HG02798 (cell line): Measurements from ENCODE around the gene SEMA5A.
A peak's percentile ranks its signal among the peaks of the same experiment; 100 is the strongest.

Source experiments
- ATAC-seq: cut with Tn5 transposase; IDR thresholded peaks from one replicate; pipeline ENCODE4 v1.9.1; 2021; ENCODE audit warnings: mild to moderate bottlenecking; ENCODE audit not compliant: unreplicated experiment, poor library complexity

Gene SEMA5A

GRCh38 chr5:9240431-9240830 is 305.4 kb downstream of the SEMA5A start:
- no peak for ATAC-seq

GRCh38 chr5:9239626-9240025 is 306.2 kb downstream of the SEMA5A start:
- no peak for ATAC-seq

GRCh38 chr5:9239071-9239470 is 306.8 kb downstream of the SEMA5A start:
- ATAC-seq: no peak

- no peak for ATAC-seq
These were observed 312.2 kb downstream of the SEMA5A start for GRCh38 chr5:9233712-9234111.

- no peak for ATAC-seq
These were observed 312.8 kb downstream of the SEMA5A start for GRCh38 chr5:9233035-9233434.

- no peak for ATAC-seq
These were observed 314.0 kb downstream of the SEMA5A start for GRCh38 chr5:9231842-9232241.

- no peak for ATAC-seq
These were observed 315.5 kb downstream of the SEMA5A start for GRCh38 chr5:9230355-9230754.

- no peak for ATAC-seq
These were observed 319.8 kb downstream of the SEMA5A start for GRCh38 chr5:9226016-9226536.

- no peak for ATAC-seq
These were observed 323.6 kb downstream of the SEMA5A start for GRCh38 chr5:9222054-9222976.

GRCh38 chr5:9218358-9218757 is 327.5 kb downstream of the SEMA5A start:
- ATAC-seq: no peak

GRCh38 chr5:9212605-9213004 is 333.3 kb downstream of the SEMA5A start:
- no peak for ATAC-seq

- ATAC-seq: no peak
These were observed 335.9 kb downstream of the SEMA5A start for GRCh38 chr5:9209846-9210492.

- peak; percentile 78 for ATAC-seq
These were observed 338.0 kb downstream of the SEMA5A start for GRCh38 chr5:9207817-9208418.

GRCh38 chr5:9202636-9203035 is 343.2 kb downstream of the SEMA5A start:
- ATAC-seq: no peak

- no peak for ATAC-seq
These were observed 344.1 kb downstream of the SEMA5A start for GRCh38 chr5:9201761-9202160.

GRCh38 chr5:9201011-9201410 is 344.9 kb downstream of the SEMA5A start:
- ATAC-seq: no peak

- no peak for ATAC-seq
These were observed 347.5 kb downstream of the SEMA5A start for GRCh38 chr5:9198394-9198793.

GRCh38 chr5:9197881-9198260 is 348.0 kb downstream of the SEMA5A start:
- peak; percentile 94 for ATAC-seq

GRCh38 chr5:9196403-9197227 is 349.3 kb downstream of the SEMA5A start:
- ATAC-seq: no peak

- no peak for ATAC-seq
These were observed 351.4 kb downstream of the SEMA5A start for GRCh38 chr5:9194509-9194908.
